Esophagus squamous epithelium (tissue), 4 donors: Measurements from ENCODE around the gene DENND11.

Experiments used
- POLR2A ChIP-seq, 4 donors: fragments of 450-650 bp; IDR thresholded peaks; one replicate each; pipeline ENCODE4 v1.6.1; 2017; ENCODE audit warnings: antibody characterized with exemption in 4 of 4, mild to moderate bottlenecking in 4 of 4, moderate library complexity in 3 of 4
- TF ChIP-seq, protein P1 (sequence below), 6 experiments: fragments of 450-650 bp in 4 of 6; fragments of 200-600 bp in 2 of 6; sonication (generic) in 2 of 6; IDR thresholded peaks; one replicate each; pipeline ENCODE4 v1.5.1; 2016 to 2019; ENCODE audit warnings: antibody characterized with exemption in 6 of 6, mild to moderate bottlenecking in 4 of 6, moderate library complexity in 4 of 6

DNA sequence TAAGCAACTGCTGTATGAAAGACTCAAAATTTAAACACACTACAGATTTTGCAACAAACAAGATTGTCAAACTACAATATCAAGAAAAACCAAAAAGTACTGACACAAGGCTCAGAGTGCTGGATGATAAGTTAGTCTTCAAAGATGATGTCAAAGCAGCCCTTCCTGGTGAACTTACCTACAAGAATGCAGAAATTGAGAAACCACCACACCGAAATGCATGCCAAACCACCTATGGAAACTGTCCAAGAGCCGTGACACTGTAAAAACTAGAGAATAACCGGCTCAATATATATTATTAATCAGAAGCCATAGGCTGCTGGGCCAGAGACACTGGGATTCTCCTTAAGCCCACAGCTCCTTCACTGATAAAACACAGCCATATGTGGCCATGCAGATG is 25.3 kb downstream of the DENND11 start:
- no peak for TF ChIP-seq POLR2A (IDR thresholded peaks at IDR 0.05)
- TF ChIP-seq, protein P1, sequence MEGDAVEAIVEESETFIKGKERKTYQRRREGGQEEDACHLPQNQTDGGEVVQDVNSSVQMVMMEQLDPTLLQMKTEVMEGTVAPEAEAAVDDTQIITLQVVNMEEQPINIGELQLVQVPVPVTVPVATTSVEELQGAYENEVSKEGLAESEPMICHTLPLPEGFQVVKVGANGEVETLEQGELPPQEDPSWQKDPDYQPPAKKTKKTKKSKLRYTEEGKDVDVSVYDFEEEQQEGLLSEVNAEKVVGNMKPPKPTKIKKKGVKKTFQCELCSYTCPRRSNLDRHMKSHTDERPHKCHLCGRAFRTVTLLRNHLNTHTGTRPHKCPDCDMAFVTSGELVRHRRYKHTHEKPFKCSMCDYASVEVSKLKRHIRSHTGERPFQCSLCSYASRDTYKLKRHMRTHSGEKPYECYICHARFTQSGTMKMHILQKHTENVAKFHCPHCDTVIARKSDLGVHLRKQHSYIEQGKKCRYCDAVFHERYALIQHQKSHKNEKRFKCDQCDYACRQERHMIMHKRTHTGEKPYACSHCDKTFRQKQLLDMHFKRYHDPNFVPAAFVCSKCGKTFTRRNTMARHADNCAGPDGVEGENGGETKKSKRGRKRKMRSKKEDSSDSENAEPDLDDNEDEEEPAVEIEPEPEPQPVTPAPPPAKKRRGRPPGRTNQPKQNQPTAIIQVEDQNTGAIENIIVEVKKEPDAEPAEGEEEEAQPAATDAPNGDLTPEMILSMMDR (IDR thresholded peaks at IDR 0.05) = no peak
